Measurements from ENCODE around the gene LPIN1.

- TF ChIP-seq GABPA (IDR thresholded peaks at IDR 0.05 in 1 of 2, conservative IDR thresholded peaks at IDR 0.05 in 1 of 2) (no peak), CTCF (IDR thresholded peaks at IDR 0.05; ENCODE audit: low read depth, low read length, missing input control) (no peak), MAX (IDR thresholded peaks at IDR 0.05) (no peak)
Observed at GRCh38 chr2:11876436-11876835, 130.0 kb downstream of the LPIN1 start.

Measured in liver (tissue), 3 donors.